COR-L47 (cell line): ENCODE data around the gene STAC.
"Not testable (repeated sequence)": the region's sequence is repeated elsewhere in the genome, so short reads cannot be mapped to it uniquely, and the experiment has no call there.

ENCODE experiments used
- DNase-seq: peaks from one replicate; lab custom pipeline; 2025; lab: John Stamatoyannopoulos, UW

Gene STAC

DNA sequence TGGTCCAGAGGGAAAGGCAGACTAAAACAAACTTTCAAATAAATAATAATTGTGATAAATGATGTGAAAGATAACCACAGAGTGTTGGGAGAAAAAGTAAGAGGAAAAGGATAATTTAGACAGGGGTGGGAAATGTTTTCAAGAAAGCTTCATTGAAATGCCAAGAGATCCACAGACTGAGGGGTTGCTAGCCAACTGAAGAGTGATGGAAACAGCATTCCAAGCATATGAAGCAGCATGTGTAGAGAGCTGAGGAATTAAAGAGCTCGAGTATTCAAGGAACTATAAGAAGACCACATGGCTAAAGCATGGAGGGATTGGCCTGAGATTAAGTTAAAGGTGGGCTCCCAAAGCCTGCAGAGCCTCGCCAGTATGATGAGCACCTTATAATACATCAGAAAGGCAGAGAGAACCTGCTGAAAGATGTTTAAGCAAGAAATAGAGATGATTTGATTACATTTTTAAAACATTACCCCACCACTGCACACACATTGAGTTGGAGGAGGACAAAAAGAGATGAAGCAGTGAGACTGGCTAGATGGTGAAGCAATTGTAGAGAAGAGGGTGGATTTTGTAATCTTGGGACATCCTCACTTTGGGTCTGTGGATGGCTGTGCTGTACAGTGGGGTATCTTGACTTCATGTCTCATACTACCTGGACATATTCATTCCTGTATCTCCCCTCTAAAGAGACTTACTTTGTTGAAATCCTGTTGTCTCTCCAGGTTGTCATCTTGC lies 100.8 kb downstream of the STAC start:
- no peak for DNase-seq

DNA sequence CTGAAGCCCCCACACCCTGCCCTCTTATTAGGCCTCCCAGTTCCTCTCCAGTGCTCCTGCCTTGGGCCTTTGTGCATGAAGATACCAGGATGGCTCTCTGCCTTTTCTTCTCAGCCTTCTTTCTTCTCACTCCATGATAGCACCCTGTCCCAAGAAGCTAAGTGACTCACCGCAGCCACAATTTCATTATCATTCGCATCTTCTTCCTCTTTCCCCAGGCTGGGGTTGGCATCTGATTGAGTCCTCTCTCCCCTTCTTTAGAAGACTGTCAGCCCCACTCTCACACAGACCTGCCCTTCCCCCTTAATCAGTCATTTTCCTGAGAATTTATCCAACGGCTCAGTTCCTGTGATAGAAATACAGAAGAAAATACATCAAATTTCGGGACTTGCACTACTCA lies 102.0 kb downstream of the STAC start:
- DNase-seq: no peak

DNA sequence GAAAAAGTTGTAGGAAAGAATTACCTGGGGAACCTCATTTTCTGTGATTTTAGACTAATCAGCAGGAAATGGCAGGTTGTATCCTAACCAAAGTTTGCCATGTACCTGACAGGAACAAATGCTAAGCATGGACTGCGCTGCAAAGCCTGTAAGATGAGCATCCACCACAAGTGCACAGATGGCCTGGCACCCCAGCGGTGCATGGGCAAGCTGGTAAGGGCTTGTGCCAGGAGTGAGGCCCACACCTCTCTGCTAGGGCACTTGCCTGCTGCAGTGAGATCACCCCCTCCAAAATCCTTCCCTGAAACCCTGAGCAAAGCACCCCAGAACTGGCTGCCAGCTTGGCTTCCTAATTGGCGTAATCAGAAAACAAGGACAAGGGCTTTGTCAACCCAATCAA lies 102.6 kb downstream of the STAC start:
- DNase-seq: no peak

DNA sequence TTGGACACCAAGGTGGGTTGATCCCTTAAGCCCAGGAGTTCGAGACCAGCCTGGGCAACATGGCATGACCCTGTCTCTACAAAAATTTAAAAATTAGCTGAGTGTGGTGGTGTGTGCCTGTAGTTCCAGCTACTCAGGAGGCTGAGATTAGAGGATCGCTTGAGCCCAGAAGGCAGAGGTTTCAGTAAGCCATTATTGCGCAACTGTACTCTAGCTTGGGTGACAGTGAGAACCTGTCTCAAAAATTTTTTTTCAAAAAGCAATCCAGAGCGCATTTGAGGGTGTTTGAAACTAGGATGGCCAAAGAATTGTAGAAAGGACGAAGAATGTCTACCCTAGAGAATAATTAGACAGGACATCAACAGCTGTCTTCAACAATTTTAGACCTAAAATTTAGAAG lies 103.4 kb downstream of the STAC start:
- DNase-seq: no peak

DNA sequence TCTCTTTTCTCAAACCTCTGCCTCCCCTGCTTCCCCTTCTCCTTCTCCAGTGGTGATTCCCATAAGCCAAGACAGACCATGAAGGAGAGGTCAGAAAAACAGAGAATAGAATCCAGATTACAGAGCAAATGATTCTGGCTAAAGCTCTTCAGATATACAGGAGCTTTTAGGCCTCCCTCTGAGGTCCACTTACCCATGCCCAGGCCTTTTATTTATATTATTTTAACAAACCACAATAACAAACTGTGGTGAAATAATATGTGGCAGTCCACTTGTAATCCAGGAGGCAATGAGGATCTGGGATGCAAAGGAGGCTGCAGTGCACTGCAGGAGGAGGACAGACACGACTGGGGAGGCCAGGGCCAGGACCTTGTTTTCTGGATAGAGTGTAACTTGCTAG lies 104.1 kb downstream of the STAC start:
- DNase-seq: no peak

DNA sequence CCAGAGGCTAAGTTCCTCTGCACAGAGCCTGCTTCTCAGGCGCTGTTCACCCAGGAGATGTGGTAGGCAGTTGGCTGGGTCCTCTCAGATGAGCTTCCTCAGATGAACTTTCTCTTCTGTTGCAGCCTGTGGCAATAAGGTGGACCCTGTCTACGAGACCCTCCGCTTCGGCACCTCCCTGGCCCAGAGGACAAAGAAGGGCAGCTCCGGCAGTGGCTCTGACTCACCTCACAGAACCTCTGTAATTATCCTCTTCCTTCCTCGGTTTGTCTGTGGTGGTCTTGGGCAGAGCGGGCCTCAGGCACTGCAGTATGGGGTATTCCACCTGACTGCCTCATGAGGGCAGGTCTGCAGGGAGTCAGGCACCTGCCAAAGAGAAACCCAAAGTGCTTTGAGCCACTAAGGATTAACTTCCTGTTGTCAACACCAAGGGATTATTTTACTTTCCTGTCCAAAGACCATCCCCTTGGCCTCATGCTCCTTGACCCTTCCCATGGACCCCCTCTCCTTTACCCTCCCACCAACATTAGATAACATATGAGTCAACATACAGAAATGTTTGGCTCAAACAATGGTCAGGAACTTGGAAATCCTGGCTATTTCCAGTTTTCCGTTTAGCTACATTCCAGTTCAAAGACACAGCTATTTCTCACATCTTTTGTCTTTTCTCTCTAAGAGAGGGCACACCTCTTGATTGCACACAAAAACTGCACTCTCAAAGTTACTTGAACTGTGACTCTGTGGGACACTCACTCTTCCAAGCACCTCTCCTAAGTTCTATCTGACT lies 105.9 kb downstream of the STAC start:
- DNase-seq: no peak

DNA sequence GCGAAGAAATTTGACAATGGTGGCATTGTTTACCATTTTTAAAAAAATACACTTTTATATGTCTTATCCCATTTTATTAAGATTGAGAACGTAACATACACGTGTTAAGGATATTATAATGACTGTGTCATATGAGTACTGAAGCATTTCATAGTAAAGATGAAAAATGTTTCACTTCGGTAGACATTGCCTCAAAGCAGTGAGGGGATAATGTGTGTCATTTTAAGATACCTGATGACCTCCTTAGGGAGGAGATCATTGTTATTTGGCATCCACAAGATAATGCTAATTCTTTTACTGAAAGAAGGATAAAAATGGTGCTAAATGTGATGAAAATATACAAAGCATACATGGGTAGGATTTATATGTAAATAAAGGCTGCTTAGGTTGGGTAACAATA lies 107.3 kb downstream of the STAC start:
- DNase-seq: no peak

DNA sequence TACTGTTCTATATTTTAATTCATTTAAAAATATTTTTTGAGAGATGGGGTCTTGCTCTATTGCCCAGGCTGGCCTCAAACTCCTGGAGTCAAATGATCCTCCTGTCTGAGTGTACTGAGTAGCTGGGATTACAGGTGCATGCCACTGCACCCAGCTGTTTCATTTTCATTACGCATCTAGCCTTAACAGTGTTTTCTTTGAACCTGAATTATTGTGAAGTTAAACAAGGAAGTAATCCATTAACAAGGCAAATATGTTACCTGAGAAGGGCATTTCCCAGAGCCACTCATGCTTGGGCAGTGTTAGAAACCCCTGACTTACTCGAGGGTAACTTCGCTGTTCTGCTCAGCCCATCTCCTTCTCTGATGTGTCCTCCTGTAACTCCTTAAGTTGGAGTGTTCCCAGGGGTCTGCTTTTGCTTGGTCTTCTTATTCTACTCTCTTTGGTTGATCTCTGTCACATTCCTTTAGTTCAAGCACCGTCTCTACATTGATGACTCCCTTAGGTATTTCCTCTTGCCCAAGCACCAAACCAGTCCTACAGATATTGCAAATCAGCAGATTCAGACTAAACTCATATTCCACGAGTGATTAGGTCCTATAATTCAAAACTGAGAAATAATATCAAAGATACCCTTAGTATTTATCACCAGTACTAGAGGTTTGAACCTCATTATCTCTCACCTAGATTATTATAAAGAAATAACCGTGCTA lies 107.9 kb downstream of the STAC start:
- no peak for DNase-seq

DNA sequence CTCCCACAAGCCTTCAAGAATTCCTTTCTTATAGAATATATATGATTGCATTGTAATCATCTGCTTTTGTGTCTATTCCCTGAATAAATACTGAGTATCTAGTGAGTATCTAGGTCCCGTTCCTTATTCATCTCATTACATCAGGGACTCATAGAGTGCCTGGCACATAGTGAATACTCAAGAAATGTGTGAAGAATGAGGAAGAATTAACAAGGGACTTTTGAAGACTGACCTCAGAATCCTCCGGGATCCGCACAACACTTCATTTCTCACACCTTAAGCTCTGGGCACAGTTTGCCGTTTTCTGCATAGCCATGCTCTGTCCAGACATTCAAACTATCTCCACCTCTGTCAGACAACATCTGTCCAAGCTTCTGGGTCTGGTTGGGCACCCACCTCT lies 108.8 kb downstream of the STAC start:
- DNase-seq: no peak

DNA sequence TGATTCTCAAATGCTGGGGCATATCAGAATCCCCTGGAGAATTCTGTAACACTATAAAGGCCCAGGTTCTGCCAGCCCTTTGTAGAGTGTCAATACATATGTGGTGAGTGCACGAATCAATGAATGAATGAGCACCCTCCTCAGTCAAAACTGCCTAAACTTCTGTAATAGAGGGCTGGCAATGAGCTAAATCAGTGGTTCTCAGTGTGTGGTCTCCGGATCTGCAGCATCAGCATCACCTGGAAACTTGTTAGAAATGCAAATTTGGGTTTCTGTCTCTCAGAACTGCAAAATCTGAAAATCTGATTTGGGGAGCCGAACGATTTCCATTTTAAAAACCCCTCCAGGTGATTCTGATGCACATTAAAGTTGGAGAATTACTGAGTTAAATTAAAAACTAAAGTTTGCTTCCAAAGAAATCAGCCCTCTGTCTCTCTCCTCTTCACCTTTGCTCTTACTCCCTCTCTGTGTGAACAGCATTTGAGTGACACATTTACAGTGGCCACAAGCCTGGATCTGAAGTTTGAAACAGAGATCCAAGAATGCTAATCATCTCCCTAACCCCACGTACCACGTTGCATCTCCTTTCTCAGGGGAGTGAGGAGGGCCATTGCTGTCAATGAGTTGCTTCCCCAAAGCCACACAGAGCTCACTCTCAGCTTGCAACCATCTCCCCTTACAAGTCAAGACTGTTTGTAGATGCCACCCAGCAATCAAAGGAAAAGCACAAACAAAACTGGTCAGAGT lies 109.5 kb downstream of the STAC start:
- no peak for DNase-seq

DNA sequence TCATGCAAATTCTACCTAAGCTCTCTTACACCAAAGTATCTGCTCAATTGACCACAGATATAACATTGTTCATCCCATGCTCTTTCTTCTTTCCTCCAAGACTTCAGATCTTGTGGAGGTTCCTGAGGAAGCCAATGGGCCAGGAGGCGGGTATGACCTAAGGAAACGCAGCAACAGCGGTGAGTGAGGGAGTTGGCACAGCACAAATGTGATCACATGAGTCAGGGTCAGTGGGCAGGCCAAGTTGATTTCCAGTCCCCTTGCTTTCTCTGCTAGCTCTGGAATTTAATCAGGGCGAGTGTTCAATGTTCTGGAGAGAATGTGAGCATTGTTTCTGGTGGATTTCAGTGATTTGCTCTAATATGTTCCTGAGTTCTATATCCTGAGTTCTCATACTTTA lies 112.7 kb downstream of the STAC start:
- no peak for DNase-seq

DNA sequence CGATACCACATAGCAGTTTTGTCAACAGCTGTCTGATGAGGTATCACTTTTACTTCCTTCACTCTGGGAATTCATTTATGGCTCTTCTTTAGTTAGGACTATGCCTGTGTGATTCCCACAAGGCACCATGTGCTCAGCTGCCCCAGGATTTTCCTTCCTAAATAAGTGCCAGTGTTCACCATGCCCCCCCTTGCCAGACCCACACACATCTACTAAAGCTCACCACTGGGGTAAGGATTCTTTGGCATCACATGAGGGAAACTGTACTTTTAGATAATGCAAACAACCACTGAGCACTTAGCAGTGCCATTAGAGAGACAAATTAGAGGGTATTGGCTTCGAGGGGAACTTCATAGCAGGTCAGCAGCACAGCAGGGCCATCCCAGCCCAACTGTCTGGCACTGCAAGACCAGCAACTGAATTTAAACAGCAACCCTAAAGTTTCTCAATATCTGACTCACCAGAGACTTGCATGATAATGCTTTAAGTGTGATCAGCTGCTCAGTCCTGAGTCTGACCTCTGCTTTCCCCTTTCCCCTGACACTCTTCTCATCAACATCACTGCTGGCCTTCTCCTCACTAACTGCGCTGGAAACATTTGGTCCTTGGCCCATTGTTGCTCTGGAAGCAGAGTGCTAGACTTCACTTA lies 114.3 kb downstream of the STAC start:
- DNase-seq: no peak

DNA sequence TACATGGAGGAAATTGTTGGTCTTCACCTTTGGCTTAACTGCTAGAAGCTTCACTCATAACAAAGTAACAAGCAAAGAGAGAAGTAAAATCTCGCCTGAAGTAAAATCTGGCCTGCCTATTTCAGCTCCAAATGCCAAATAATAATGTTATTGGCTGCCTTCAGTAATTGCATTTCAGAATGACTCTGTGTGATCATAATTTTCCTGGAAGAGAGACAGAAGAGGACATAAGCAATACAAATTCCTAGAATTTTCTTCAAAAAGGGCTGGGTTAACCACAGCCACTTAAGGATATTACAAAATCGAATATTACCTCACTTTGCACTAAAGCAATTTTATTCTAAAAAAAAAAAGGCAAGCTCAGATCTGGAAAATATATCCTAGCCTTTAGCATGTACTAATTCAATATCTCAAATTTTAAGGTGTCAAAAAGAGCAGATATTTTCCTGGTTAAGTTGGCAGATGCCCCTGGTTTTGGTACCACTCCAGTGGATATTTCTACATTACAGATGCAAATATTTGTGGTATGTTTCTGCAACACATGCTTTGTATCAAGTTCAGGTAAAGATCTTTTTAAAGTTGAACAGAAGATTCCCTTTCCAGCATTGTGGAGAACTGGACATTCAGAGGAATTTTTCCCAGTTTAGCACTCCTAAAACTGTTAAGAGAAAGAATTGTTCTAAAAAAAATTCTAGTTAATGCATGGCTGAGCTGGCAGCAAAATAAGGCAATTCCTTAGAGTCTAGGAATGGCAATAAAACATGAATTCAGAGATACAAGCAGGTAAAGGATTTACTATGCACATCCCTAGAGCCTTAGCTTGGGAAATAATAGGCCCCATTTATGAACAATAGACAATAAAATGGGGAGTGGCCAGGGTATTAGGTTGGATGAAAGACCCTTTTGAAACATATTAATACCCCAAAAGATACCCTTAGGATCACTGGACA lies 116.7 kb downstream of the STAC start:
- no peak for DNase-seq

DNA sequence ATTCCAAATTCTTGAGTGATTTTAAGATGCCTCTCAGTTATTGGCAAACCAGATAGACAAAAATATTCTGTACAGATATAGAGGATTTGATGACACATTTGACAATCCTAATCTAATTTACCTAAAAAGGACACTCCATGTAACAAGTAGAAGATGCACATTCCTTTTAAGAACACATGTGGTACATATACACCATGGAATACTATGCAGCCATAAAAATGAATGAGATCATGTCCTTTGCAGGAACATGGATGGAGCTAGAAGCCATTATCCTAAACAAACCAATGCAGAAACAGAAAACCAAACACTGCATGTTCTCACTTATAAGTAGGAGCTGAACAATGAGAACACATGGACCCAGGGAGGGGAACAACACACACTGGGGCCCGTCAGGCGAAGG lies 119.7 kb downstream of the STAC start:
- not testable (repeated sequence) for DNase-seq

DNA sequence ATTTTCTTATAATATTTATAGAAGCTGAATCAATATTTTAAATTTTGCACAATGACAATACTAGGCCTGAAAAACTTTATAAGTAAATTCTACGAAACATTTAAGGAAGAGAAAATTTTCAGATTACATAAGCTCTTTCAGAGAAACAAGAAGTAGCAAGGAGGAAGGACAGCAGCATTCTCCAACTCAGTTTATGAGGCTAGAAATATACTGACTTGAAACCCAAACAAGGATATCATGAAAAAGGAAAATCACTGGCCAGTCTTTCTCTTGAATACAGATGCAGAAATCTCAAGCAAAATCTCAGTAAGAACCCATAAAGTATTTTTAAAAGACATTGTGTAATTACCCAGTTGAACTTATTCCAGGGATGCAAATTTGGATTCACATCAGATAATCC lies 121.3 kb downstream of the STAC start:
- DNase-seq: no peak

DNA sequence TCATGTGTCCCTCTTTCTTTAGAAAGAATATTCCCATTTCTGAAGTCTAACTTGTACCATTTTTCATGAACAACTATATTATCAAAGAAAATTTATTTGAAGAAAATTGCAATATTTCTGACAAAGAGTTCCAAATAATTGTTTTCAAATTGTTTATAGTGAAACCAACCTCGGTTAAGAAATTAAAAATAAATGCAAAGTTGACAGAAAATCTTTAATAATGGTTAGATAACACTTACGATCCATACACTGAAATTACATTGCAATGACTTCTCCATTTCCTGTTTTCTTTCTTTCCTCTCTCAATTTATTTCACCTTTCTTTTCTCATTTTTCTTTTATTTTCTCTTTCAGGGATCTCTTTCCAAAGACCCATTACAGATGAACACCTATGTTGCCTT lies 125.1 kb downstream of the STAC start:
- no peak for DNase-seq

DNA sequence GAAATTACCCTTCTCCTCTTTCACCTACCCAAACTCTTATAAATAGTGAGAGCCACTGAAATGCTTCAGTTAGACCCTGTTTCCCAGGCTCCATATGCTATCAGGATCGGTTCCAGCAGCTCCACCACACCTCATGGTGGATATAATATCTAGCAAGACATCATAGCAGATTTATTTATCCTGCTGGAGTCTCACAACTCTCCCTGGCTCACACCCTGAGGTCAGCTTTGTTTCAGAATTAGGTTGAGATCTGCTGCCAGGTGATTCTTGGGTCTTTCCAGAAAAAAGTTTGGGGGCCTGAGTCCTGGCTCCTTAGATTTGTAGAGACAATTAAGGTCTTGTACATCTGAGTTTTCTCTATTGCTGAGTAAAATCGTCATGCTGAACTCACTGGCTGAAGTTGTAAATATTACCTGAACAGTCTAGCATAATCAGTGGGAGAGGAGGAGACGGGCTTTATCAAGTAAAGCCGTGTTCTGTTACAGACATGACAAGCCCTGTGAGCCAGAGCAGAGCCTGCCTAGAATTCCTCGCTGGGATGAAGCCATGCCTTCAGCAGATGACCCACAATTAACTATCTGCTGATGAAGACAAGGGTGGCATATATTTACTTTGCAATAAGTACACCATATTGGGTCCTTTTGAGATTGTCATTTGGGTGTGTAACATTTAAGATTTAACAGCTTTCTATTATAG lies 131.6 kb downstream of the STAC start:
- no peak for DNase-seq

DNA sequence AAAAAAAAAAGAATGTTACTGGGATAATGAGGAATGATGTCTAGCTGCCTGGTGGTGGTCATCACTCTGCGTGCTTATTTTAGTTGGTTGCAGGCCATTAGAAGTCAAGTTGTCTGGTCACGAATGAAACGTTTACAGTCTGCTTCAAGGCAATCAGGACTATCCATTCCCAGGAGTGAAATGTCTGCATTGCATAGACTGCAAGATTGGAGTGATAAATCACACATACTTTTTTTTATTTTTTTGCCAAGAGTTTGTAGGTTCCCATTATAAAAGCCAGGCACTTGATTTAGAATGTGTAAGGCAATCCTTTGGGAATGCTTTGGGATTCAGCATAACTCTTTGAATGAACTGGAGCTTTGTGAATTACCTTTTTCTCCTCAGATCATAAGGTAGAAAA lies 132.3 kb downstream of the STAC start:
- DNase-seq: no peak

DNA sequence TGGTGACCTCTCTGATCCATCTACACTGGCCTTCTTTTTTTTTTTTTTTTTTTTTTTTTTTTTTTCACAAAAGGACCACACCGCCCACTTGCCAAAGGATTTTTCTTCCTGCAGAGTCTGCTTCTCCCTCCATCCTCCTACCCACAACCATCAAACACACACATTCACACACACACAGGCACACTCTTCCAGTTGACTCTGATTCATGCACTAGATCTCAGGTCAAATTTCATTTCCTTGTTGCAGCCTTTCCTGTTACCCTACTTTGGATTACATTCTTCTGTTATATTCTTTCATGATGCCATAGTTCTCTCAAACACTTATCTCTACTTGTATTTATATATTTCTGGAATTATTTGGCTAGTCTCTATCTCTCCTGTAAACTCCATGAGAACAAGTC lies 133.9 kb downstream of the STAC start:
- no peak for DNase-seq

DNA sequence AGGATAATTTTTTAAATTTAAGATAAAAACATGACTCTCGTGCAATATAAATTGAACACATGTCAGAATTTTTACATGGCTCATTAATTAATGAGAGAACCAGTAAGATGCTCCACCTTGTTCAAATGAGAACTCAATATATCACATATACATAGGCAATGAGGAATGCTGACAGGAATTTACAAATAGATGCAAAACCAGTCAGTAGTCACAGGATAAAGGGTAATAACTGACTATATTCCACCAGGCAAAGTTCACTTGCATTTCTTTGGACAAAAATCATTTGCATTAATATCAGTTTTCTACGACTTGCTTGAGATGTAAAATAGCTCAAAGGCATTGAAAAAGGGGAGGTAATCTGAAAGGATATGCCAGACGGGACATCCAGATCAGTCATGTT lies 139.4 kb downstream of the STAC start:
- DNase-seq: no peak
